GM13977 (cell line): ENCODE results near the gene OXSR1.

ENCODE experiments used
- DNase-seq: peaks from one replicate; pipeline ENCODE4 v3.0.0; 2012; ENCODE audit warnings: low spot score
- in situ Hi-C: fragments of 300-500 bp; cut with MboI; formaldehyde crosslinking; loops from one replicate; pipeline ENCODE4 v1.12.0; 2022; ENCODE audit warnings: low sequenced_read_pairs, low pct_unique_long_range_greater_than_20kb, mixed read lengths, inconsistent platforms; ENCODE audit not compliant: unreplicated experiment
- TF ChIP-seq, protein P1 (sequence below): IDR thresholded peaks from 2 replicates; pipeline ENCODE4 v1.5.1; 2012; ENCODE audit warnings: mild to moderate bottlenecking, control low read depth; ENCODE audit not compliant: insufficient read depth; ENCODE audit errors: extremely low read depth, missing control alignments

OXSR1 gene

GRCh38 chr3:38265604-38266307 is 100.4 kb downstream of the OXSR1 start, which contains the start of gene SLC22A13:
Gene SLC22A13, plus strand, starts transcription at chr3:38265812. Its CDS starts 49 bp downstream, at chr3:38265861.
- DNase-seq, result no peak
- TF ChIP-seq, protein P1, sequence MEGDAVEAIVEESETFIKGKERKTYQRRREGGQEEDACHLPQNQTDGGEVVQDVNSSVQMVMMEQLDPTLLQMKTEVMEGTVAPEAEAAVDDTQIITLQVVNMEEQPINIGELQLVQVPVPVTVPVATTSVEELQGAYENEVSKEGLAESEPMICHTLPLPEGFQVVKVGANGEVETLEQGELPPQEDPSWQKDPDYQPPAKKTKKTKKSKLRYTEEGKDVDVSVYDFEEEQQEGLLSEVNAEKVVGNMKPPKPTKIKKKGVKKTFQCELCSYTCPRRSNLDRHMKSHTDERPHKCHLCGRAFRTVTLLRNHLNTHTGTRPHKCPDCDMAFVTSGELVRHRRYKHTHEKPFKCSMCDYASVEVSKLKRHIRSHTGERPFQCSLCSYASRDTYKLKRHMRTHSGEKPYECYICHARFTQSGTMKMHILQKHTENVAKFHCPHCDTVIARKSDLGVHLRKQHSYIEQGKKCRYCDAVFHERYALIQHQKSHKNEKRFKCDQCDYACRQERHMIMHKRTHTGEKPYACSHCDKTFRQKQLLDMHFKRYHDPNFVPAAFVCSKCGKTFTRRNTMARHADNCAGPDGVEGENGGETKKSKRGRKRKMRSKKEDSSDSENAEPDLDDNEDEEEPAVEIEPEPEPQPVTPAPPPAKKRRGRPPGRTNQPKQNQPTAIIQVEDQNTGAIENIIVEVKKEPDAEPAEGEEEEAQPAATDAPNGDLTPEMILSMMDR, result no peak
- in situ Hi-C loops, result no loop called here

DNA sequence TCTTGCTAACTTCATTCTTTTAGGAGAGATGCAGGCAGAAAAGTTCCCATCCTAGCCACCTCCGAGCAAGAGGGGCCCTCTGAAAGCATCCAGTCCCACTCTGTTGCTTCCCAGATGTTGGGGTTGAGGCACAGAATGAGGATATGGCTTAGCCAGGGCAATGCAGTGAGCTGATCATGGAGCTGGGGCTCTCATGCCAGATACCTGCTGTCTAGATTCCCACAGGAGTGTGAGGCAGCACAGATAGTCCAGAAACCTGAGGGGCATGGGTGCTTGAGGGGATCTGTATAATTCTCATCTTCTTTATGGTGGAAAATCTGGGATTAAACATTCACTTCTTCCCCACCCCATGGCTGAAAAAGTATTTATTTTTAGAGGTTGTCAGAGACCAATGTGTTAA is 101.5 kb downstream of the OXSR1 start:
- TF ChIP-seq, protein P1, result no peak
- no peak for DNase-seq
- in situ Hi-C loops, result no loop called here

GRCh38 chr3:38267662-38268061 is 102.3 kb downstream of the OXSR1 start:
- in situ Hi-C loops, result no loop called here
- TF ChIP-seq, protein P1, result no peak
- DNase-seq, result no peak

GRCh38 chr3:38268087-38268486 is 102.8 kb downstream of the OXSR1 start:
- in situ Hi-C loops, result no loop called here
- TF ChIP-seq, protein P1, result no peak
- no peak for DNase-seq

DNA sequence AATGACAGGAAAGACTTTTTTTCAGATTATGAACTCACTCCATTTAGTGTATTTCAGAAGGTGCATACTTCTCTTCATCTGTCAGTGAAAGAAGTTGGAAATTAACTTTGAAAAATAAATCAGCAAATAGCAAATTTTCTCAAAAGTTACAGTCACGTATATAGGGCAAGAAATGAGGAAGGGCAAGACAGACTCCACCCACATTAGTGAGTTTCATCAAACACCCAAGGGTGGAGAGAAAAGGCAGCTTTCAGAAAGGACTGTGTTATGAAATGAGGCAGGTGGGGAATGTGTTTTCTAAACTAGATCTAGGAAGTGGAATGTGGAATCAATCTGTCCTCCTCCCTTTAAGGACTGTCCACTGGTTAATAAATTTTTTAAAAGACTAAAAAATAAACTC is 103.2 kb downstream of the OXSR1 start:
- DNase-seq, result no peak
- in situ Hi-C loops, result no loop called here
- TF ChIP-seq, protein P1, result no peak

DNA sequence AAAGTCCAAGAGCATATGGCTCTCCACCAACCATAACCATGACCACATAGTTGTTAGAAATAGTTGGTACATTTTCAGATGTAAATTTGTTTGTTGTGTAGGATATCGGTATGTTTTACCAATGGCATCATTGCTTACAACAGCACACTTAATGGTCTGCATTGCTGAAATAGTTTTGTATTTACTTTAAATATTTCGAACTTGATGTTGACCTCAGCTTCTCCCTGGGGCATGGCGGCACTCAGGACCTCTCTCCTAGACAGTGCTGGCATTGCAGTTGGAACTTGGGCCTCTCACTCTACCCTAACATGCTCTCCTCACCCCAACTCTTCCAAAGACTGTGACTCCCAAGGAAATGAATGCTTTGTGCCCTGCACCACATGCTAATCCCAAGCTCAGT is 105.3 kb downstream of the OXSR1 start:
- DNase-seq, result no peak
- TF ChIP-seq, protein P1, result no peak
- in situ Hi-C loops, result no loop called here
